Measurements from ENCODE around the gene SORBS1.
"Not testable (repeated sequence)": the region's sequence is repeated elsewhere in the genome, so short reads cannot be mapped to it uniquely, and the experiment has no call there.

The SORBS1 gene

GRCh38 chr10:95482501-95483233, 78.5 kb downstream of the SORBS1 start:
- no peak for DNase-seq (ENCODE audit: low read depth)

- DNase-seq (ENCODE audit: low read depth): no peak
Observed at GRCh38 chr10:95480901-95481491, 80.2 kb downstream of the SORBS1 start.

- no peak for DNase-seq (ENCODE audit: low read depth)
Observed at GRCh38 chr10:95480102-95480900, 80.9 kb downstream of the SORBS1 start.

DNA sequence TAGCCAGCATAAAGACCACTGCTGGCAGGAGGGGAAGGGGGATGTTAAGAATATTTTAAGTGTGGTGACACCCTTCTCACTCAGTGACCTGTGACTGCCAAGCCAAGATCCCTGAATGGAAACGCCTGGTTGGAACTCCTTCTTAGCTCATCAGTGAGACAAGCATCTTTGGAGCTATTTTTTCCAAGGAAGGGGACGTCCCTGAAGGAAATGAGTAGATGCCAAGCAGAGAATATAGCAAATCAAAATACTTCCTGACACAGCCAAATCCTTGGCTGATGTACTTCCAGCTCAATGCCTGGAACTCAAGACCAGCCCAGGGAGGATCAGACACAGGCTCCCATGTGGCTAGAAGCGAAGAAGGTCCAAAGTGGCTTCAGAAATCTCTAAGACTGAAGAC, 82.2 kb downstream of the SORBS1 start:
- DNase-seq (ENCODE audit: low read depth): no peak

- DNase-seq (ENCODE audit: low read depth): no peak
Observed at GRCh38 chr10:95478185-95478584, 83.0 kb downstream of the SORBS1 start.

DNA sequence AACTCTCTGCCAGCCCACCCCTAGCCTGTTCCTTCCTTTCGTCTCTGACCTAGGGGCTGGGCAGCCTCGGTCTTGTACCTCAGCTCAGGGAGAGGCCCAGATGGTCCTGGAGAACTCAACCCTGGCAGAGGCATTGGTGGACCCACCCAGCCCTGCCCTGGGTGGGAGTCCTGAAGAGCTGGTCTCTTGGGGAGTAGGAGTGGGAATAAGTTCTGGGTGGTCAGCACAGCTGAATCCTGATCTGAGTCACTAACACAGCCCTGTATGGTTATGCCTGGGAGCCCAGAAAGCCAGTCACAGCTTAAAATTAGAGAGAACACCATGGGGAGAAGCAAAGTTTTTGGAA, 84.0 kb downstream of the SORBS1 start:
- DNase-seq (ENCODE audit: low read depth): no peak

- no peak for DNase-seq (ENCODE audit: low read depth)
Observed at GRCh38 chr10:95476469-95477174, 84.5 kb downstream of the SORBS1 start.

GRCh38 chr10:95475827-95476468, 85.2 kb downstream of the SORBS1 start:
- no peak for DNase-seq (ENCODE audit: low read depth)

DNA sequence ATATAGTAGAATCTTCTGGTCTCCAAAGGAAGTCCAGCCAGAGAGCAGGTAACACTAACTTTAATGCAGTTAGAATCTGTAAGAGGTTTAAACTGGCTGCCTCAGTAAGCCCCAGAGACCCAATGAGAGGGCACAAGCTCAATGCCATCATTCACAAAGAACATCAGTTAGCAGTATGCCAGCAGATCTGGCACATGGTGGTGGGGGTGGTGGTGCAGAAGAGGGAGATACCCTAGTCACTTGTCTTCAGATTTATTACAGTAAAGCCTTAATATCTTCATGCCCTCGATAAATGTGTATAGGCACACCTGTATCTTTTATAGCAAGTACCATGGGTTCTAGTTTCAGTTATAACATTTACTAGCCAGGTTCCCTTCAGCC, 86.2 kb downstream of the SORBS1 start:
- no peak for DNase-seq (ENCODE audit: low read depth)

GRCh38 chr10:95474228-95475002, 86.8 kb downstream of the SORBS1 start:
- no peak for DNase-seq (ENCODE audit: low read depth)

- no peak for DNase-seq (ENCODE audit: low read depth)
Observed at GRCh38 chr10:95472304-95473088, 88.7 kb downstream of the SORBS1 start.

DNA sequence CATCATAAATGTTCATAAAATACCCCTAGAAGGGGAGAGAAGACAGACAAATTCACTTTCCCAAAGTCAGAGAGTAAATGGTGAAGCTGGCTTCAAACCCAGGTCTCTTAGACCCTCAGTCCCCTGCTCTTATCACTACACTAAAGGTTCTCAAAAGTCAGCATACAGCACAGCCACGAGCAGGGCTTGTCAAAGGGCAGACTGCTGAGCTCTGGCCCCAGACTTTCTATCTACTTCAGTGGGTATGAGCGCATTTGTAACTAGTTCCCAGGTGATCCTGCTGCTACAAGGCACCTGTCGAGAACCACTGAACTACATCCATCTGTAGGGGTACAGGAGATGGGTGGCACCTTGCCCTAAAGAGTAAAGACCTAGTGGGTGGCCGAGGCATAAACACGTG, 91.5 kb downstream of the SORBS1 start:
- DNase-seq (ENCODE audit: low read depth): no peak

GRCh38 chr10:95469251-95469650, 91.9 kb downstream of the SORBS1 start:
- no peak for DNase-seq (ENCODE audit: low read depth)

GRCh38 chr10:95467642-95468041, 93.5 kb downstream of the SORBS1 start:
- not testable (repeated sequence) for DNase-seq (ENCODE audit: low read depth)

DNA sequence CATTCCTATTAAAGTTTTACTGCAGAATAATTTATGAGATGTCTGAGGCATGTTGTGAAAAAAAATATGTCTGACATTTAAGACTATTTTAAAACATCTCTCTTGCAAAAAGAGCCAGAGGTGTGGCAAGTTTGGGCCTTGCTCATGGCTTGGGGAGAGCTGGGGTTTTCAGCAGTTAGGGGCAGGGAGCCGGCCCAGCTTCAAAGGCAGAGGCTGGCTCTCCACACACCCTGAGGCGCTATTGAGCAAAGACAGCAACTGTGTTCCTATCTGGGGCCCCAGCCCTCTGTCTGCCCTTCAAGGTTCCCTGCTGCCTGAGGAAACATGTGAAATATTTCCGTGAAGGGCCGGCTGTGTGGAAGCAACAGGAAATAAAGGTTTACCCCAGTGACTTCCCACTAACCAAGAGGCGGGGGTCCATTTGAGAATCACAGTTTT, 94.0 kb downstream of the SORBS1 start:
- DNase-seq (ENCODE audit: low read depth): no peak

GRCh38 chr10:95466436-95466835, 94.7 kb downstream of the SORBS1 start:
- DNase-seq (ENCODE audit: low read depth): no peak

DNA sequence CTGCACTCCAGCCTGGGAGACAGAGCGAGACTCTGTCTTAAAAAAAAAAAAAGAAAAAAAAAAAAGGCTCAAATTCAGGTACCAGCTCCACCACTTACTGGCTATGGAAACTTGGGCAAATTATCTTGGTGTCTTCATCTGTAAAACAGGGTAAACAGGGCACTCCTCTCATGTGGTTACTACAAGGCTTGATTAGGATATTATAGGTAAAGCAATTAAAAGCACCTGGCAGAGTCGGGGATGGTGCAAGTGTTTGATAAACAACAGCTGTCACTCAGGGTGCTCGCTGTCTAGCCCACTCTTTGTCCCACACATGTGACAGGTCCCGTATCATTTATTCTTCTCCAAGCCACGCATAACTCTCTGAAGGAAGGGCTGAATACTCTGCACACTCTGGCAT, 96.9 kb downstream of the SORBS1 start:
- no peak for DNase-seq (ENCODE audit: low read depth)

DNA sequence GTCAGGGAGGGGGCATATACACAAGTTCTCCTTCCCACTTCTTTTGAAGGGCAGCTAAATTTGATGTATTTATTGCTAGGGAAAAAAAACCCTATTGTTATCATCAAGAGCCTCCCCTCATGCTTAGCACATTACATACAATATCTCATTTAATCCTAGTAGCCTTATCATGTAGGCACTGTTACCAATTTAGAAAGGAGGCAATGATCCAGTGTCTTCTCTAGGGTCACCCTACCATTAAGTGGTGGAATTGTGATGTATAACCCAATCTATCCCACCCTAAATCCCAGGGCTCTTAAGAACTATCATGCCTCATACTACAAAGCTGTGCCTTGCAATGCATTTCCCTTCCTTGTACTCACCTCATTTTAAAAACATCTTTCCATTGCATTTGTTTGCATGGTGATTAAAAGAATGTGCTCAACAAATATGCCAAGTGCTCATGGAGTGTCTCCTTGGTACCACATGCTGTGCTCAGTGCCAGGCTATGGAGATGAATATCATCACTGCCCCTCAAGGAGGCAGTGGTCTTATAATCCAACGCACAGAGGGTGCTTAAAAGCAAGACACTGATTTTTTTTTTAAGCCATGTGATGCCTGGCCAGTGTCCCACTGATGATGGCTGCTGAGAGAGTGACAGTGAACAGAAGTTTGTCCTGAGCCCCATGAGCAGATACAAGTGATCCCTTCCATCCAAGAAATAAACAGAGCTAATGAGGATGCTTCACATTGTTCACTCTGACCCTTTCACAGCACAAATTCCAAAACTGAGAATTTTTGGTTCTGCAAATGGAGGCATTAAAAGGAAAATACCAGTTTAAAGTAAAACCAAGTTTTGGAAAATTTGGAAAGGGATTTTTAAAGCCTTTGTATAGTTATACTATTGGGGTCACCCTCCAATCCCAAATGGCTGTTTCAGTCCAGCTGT, 98.2 kb downstream of the SORBS1 start:
- no peak for DNase-seq (ENCODE audit: low read depth)

GRCh38 chr10:95461611-95462010, 99.6 kb downstream of the SORBS1 start:
- DNase-seq (ENCODE audit: low read depth): no peak
